Measurements from ENCODE around the gene SLC18B1.

SLC18B1 gene

GRCh38 chr6:132797951-132798868 is at the start of gene SLC18B1:
SLC18B1 (minus strand) TSS chr6:132798637; CDS start chr6:132798456, 181 bp downstream.
- DNase-seq = no peak

- no peak for DNase-seq
Measured at GRCh38 chr6:132843316-132844035, 45.0 kb upstream of the SLC18B1 start.

- DNase-seq = no peak
Measured at GRCh38 chr6:132841966-132842365, 43.5 kb upstream of the SLC18B1 start.

- no peak for DNase-seq
Measured at GRCh38 chr6:132832891-132833290, 34.5 kb upstream of the SLC18B1 start.

GRCh38 chr6:132830334-132830751 is 31.9 kb upstream of the SLC18B1 start:
- peak; percentile 38 for DNase-seq

GRCh38 chr6:132820629-132821381 is 22.4 kb upstream of the SLC18B1 start:
- DNase-seq = no peak

- no peak for DNase-seq
Measured at GRCh38 chr6:132819405-132820161, 21.1 kb upstream of the SLC18B1 start.

GRCh38 chr6:132818404-132819359 is 20.2 kb upstream of the SLC18B1 start:
- no peak for DNase-seq

GRCh38 chr6:132817554-132818403 is 19.3 kb upstream of the SLC18B1 start:
- DNase-seq = no peak

GRCh38 chr6:132816660-132817059 is 18.2 kb upstream of the SLC18B1 start:
- DNase-seq = no peak

- no peak for DNase-seq
Measured at GRCh38 chr6:132814716-132815570, 16.5 kb upstream of the SLC18B1 start.

GRCh38 chr6:132813173-132813856 is 14.9 kb upstream of the SLC18B1 start:
- no peak for DNase-seq

GRCh38 chr6:132812756-132813172 is 14.3 kb upstream of the SLC18B1 start:
- no peak for DNase-seq

- no peak for DNase-seq
Measured at GRCh38 chr6:132812255-132812732, 13.9 kb upstream of the SLC18B1 start.

GRCh38 chr6:132811276-132811675 is 12.8 kb upstream of the SLC18B1 start:
- DNase-seq = no peak

- DNase-seq = no peak
Measured at GRCh38 chr6:132805548-132805947, 7.1 kb upstream of the SLC18B1 start.

- DNase-seq = no peak
Measured at GRCh38 chr6:132804251-132804650, 5.8 kb upstream of the SLC18B1 start.

GRCh38 chr6:132800656-132801055 is 2.2 kb upstream of the SLC18B1 start:
- no peak for DNase-seq
